Middle frontal gyrus (tissue), 1 donor: ENCODE results near the gene ENOSF1.

Experiments
- DNase-seq: peaks from one replicate; pipeline ENCODE4 v3.0.0-alpha.2; 2015; ENCODE audit warnings: low spot score; ENCODE audit errors: extremely low spot score

The ENOSF1 gene

GRCh38 chr18:673317-673716, 39.1 kb downstream of the ENOSF1 start:
- no peak for DNase-seq

GRCh38 chr18:671405-671804, 41.0 kb downstream of the ENOSF1 start:
- DNase-seq: no peak

GRCh38 chr18:670522-670921, 41.9 kb downstream of the ENOSF1 start:
- no peak for DNase-seq

GRCh38 chr18:669077-669476, 43.4 kb downstream of the ENOSF1 start:
- no peak for DNase-seq

GRCh38 chr18:668260-668659, 44.2 kb downstream of the ENOSF1 start:
- no peak for DNase-seq

- DNase-seq: no peak
Measured at GRCh38 chr18:666628-667027, 45.8 kb downstream of the ENOSF1 start.

- DNase-seq: no peak
Measured at GRCh38 chr18:666177-666576, 46.3 kb downstream of the ENOSF1 start.

GRCh38 chr18:662197-662596, 50.2 kb downstream of the ENOSF1 start:
- no peak for DNase-seq

- DNase-seq: no peak
Measured at GRCh38 chr18:659597-659996, 52.8 kb downstream of the ENOSF1 start.

GRCh38 chr18:658947-659533, 53.4 kb downstream of the ENOSF1 start:
- no peak for DNase-seq

- peak; percentile 76 for DNase-seq
Measured at GRCh38 chr18:658001-658946, 54.2 kb downstream of the ENOSF1 start.

GRCh38 chr18:657311-658000, 55.0 kb downstream of the ENOSF1 start, which contains the start of gene TYMS:
TYMS (plus strand) TSS chr18:657653; CDS start chr18:657743, 90 bp downstream.
- no peak for DNase-seq

- DNase-seq: no peak
Measured at GRCh38 chr18:655445-655844, 57.0 kb downstream of the ENOSF1 start.

- no peak for DNase-seq
Measured at GRCh38 chr18:654601-655000, 57.8 kb downstream of the ENOSF1 start.

GRCh38 chr18:653512-653911, 58.9 kb downstream of the ENOSF1 start:
- DNase-seq: no peak

- no peak for DNase-seq
Measured at GRCh38 chr18:652131-652530, 60.3 kb downstream of the ENOSF1 start.

GRCh38 chr18:650428-650858, 62.0 kb downstream of the ENOSF1 start:
- DNase-seq: no peak

GRCh38 chr18:649341-649740, 63.1 kb downstream of the ENOSF1 start:
- no peak for DNase-seq

GRCh38 chr18:647304-647703, 65.1 kb downstream of the ENOSF1 start:
- DNase-seq: no peak

GRCh38 chr18:644395-645004, 67.9 kb downstream of the ENOSF1 start:
- peak; percentile 61 for DNase-seq

GRCh38 chr18:641224-641623, 71.2 kb downstream of the ENOSF1 start:
- DNase-seq: no peak

- DNase-seq: no peak
Measured at GRCh38 chr18:635171-635570, 77.3 kb downstream of the ENOSF1 start.
